Heart right ventricle (tissue), 16 donors: ENCODE results near the gene ACVR1. TPM values are rescaled to one million over a fixed set of nuclear protein-coding genes. Genes with fewer than 3 reads are reported as not detected.
"Not testable (repeated sequence)": the region's sequence is repeated elsewhere in the genome, so short reads cannot be mapped to it uniquely, and the experiment has no call there.

Experiments
- ATAC-seq, 8 donors: fragments of 200-7000 bp; cut with Tn5 transposase; one replicate each; pipeline ENCODE4 v1.9.1; 2020; ENCODE audit warnings: mild to moderate bottlenecking in 8 of 8, moderate library complexity in 8 of 8, moderate number of reproducible peaks in 1 of 8
- DNase-seq, 2 donors: peaks; one replicate each; pipeline ENCODE4 v3.0.0-alpha.2; 2020
- H3K27ac ChIP-seq, 10 donors: fragments of 200-600 bp; sonication (generic) in 2 of 10; one replicate each; pipeline versions ENCODE4 v1.5.0 to v1.8.0; 2020 to 2022; ENCODE audit warnings: mild to moderate bottlenecking in 3 of 10
- H3K27me3 ChIP-seq, 7 donors: fragments of 200-600 bp; one replicate each; pipeline ENCODE4 v1.8.0; 2021 to 2022; ENCODE audit warnings: mild to moderate bottlenecking in 2 of 7
- H3K36me3 ChIP-seq, 9 donors: fragments of 200-600 bp; sonication (generic) in 1 of 9; one replicate each; pipeline versions ENCODE4 v1.5.0 to v1.8.0; 2020 to 2022; ENCODE audit warnings: mild to moderate bottlenecking in 2 of 9
- H3K4me1 ChIP-seq, 9 donors: fragments of 200-600 bp; sonication (generic) in 1 of 9; one replicate each; pipeline versions ENCODE4 v1.5.0 to v1.8.0; 2020 to 2022; ENCODE audit warnings: mild to moderate bottlenecking in 4 of 9
- H3K4me3 ChIP-seq, 10 donors: fragments of 200-600 bp; sonication (generic) in 2 of 10; one replicate each; pipeline versions ENCODE4 v1.5.0 to v1.8.0; 2020 to 2022; ENCODE audit warnings: mild to moderate bottlenecking in 7 of 10, moderate library complexity in 2 of 10
- H3K9me3 ChIP-seq, 11 donors: fragments of 200-600 bp in 10 of 11; sonication (generic) in 2 of 11; one replicate each; pipeline versions ENCODE4 v1.5.0 to v1.8.0; 2013 to 2022; ENCODE audit warnings: mild to moderate bottlenecking in 2 of 11, control low read depth in 1 of 11, moderate library complexity in 1 of 11
- CTCF ChIP-seq, 9 donors: fragments of 200-600 bp; sonication (generic) in 2 of 9; IDR thresholded peaks; one replicate each; pipeline versions ENCODE4 v1.5.0 to v1.8.0; 2021 to 2022; ENCODE audit warnings: antibody characterized with exemption in 9 of 9, mild to moderate bottlenecking in 5 of 9, moderate library complexity in 1 of 9
- WGBS, 2 donors: extraction: QIAGEN DNeasy Blood & Tissue Kit; methylation state at CpG; one replicate each; pipeline ENCODE4 v1.1.7; 2013; ENCODE audit warnings: inconsistent platforms in 1 of 2; 5-methylcytosine and 5-hydroxymethylcytosine counted together
- intact Hi-C, 10 donors: fragments of 100-400 bp; cut with DNase I; formaldehyde crosslinking; loops; one replicate each; pipeline versions ENCODE4 v1.11.1 to v1.14.2; 2022
- polyA plus RNA-seq, 2 donors: library from polyadenylated mRNA; stranded (reverse); fragments of 200-250 nt; gene quantifications; one replicate each; pipeline ENCODE4 v1.2.3, GENCODE V29; 2013
- total RNA-seq, 10 donors: library from RNA; stranded (reverse); fragmentation: NEBNext Ultra II Directional in 3 of 10; extraction: Animal tissue kit (Norgen Biotek cat#: 25700) in 3 of 10; gene quantifications; one replicate each; pipeline versions ENCODE4 v1.2.1 to v1.2.4, GENCODE V29; 2021 to 2023
- donor health status: Arrhythmogenic right ventricular cardiomyopathy.
- donor health status: ischemic (EF 13 %, LVEDD 7.1; RV severe dilation, severe dysfunction).
- donor health status: healthy with polysubstance abuse.
- donor health status: DM: no; HTN: yes; CAD: no.
- donor health status: DM: no; HTN: no; CAD: no.
- donor health status: ischemic (EF 25% LVEDD 6.9; RV normal size, moderate dysfunction).
- donor health status: ischemic (EF 25% LVEDD 5.7; RV mildly dilated, moderate dysfunction).
- donor health status: healthy.
- donor health status: DM: yes; HTN: yes; CAD: no.
- donor health status: Ischemic cardiomyopathy.
- donor health status: ischemic (EF 35%, LVEDD 5.7; RV mildly dilated, moderate dysfunction).
- donor health status: nonischemic (EF 11% LVEDD 7.7; RV severe dilation, severe dysfunction).
- donor health status: DM: yes; HTN: yes; CAD: no.
- donor health status: PGD.
- donor health status: ischemic (EF 29% LVEDD 5.4; RV normal size, mild dysfunction).
- donor health status: nonischemic (EF 23%, LVEDD 6.1; RV moderate dilation, normal function).

Gene ACVR1
- total and polyA plus RNA-seq, 12 donors = 4.2 to 32.7 (median 22.2) TPM

GRCh38 chr2:157830696-157831570 lies 45.2 kb downstream of the ACVR1 start:
- Histone ChIP-seq H3K9me3 (no peaks in the 10 kb centered on the region), H3K27me3 (no peaks in the 10 kb centered on the region), H3K4me3 (no peak overlapping the region), H3K27ac (peak overlapping the region in 9 of 10 donors; percentile 17 to 69 (median 54)), H3K4me1 (peaks cover 7 to 39% (median 28%) of the 10 kb centered on the region in 9 donors), H3K36me3 (peaks cover 0 to 4% (median 0%) of the 10 kb centered on the region in 9 donors)
- no peak for TF ChIP-seq CTCF (IDR thresholded peaks at IDR 0.05)
- intact Hi-C loops = loop anchor here in 1 of 10 donors (5.0 kb wide), 1 partner anchor 39 kb away; no protein-coding TSS in a partner anchor
- WGBS, 2 donors = 36 to 45% methylated on average over 2 of the region's 2 CpGs
- ATAC-seq (peak in 6 of 8 donors; percentile 55 to 86 (median 76)), DNase-seq (no peak)

- no peak for TF ChIP-seq CTCF (IDR thresholded peaks at IDR 0.05)
- Histone ChIP-seq H3K9me3 (no peaks in the 10 kb centered on the region), H3K4me1 (peaks cover 7 to 45% (median 23%) of the 10 kb centered on the region in 9 donors), H3K36me3 (peaks cover 0 to 10% (median 0%) of the 10 kb centered on the region in 9 donors), H3K27me3 (no peaks in the 10 kb centered on the region), H3K4me3 (no peak overlapping the region), H3K27ac (peak overlapping the region in 2 of 10 donors; percentile 62 to 69)
- intact Hi-C loops = loop anchor here in 1 of 10 donors (5.0 kb wide), 1 partner anchor 38 kb away; no protein-coding TSS in a partner anchor
- WGBS, 2 donors = 47 to 70% methylated on average over 1 of the region's 1 CpG
- DNase-seq (no peak), ATAC-seq (no peak)
Measured at GRCh38 chr2:157830266-157830665, 45.9 kb downstream of the ACVR1 start.

- no peak overlapping the region for H3K27ac ChIP-seq
- no peak for TF ChIP-seq CTCF (IDR thresholded peaks at IDR 0.05)
- intact Hi-C loops = no loop called here
- 95 to 96% methylated on average over 3 of the region's 3 CpGs for WGBS, 2 donors
- DNase-seq = no peak
- H3K36me3 ChIP-seq = peaks cover 0 to 14% (median 0%) of the 10 kb centered on the region in 9 donors
- ATAC-seq = no peak
- H3K4me1 ChIP-seq = peaks cover 7 to 44% (median 27%) of the 10 kb centered on the region in 9 donors
- no peaks in the 10 kb centered on the region for H3K9me3 ChIP-seq
- H3K27me3 ChIP-seq = no peaks in the 10 kb centered on the region
- no peak overlapping the region for H3K4me3 ChIP-seq
Measured at GRCh38 chr2:157827377-157827776, 48.8 kb downstream of the ACVR1 start.

GRCh38 chr2:157826644-157827043 lies 49.5 kb downstream of the ACVR1 start:
- Histone ChIP-seq H3K4me1 (peaks cover 7 to 44% (median 25%) of the 10 kb centered on the region in 9 donors), H3K36me3 (peaks cover 0 to 14% (median 0%) of the 10 kb centered on the region in 9 donors)
- DNase-seq, H3K27me3 ChIP-seq, ATAC-seq, H3K4me3 ChIP-seq, H3K27ac ChIP-seq, intact Hi-C loops, H3K9me3 ChIP-seq: not testable (repeated sequence)
